DND-41 (cell line): ENCODE data around the gene CD82.

Experiments used
- ATAC-seq: fragments of 200-7000 bp; cut with Tn5 transposase; 3 replicates; pipeline ENCODE4 v1.9.1; 2021; ENCODE audit warnings: low read depth; ENCODE audit not compliant: insufficient read depth
- DNase-seq: peaks from one replicate; pipeline ENCODE4 v3.0.0-alpha.2; 2020
- H2AFZ ChIP-seq: 2 replicates; pipeline ENCODE4 v1.6.0; 2012; ENCODE audit warnings: low read depth, low read length
- H3K27ac ChIP-seq: 2 replicates; pipeline ENCODE4 v1.5.1; 2012; ENCODE audit warnings: low read length, inconsistent platforms
- H3K27me3 ChIP-seq: fragments of 200-600 bp; sonication (generic); 2 replicates; pipeline ENCODE4 v1.6.0; 2012; ENCODE audit warnings: low read length, mild to moderate bottlenecking, inconsistent platforms; ENCODE audit not compliant: insufficient read depth, poor library complexity
- H3K36me3 ChIP-seq: 2 replicates; pipeline ENCODE4 v1.5.1; 2012; ENCODE audit warnings: low read length, inconsistent platforms; ENCODE audit not compliant: insufficient read depth
- H3K4me1 ChIP-seq: 2 replicates; pipeline ENCODE4 v1.5.1; 2012; ENCODE audit warnings: mild to moderate bottlenecking, low read length; ENCODE audit not compliant: insufficient read depth
- H3K4me2 ChIP-seq: 2 replicates; pipeline ENCODE4 v1.6.0; 2012; ENCODE audit warnings: mild to moderate bottlenecking, moderate library complexity, low read length, inconsistent platforms; ENCODE audit not compliant: insufficient read depth
- H3K4me3 ChIP-seq, 2 experiments: fragments of 200-600 bp in 1 of 2; shearing (Covaris generic) in 1 of 2; 2 replicates each; pipeline ENCODE4 v1.5.1; 2012 to 2016; ENCODE audit warnings: inconsistent platforms in 2 of 2, low read length in 2 of 2, mild to moderate bottlenecking in 2 of 2, low read depth in 1 of 2, moderate library complexity in 1 of 2
- H3K79me2 ChIP-seq: 2 replicates; pipeline ENCODE4 v1.6.0; 2012; ENCODE audit warnings: low read length, inconsistent platforms; ENCODE audit not compliant: insufficient read depth
- H3K9ac ChIP-seq: 2 replicates; pipeline ENCODE4 v1.6.0; 2012; ENCODE audit warnings: low read depth, mild to moderate bottlenecking, inconsistent platforms, low read length, moderate library complexity
- H3K9me3 ChIP-seq: 2 replicates; pipeline ENCODE4 v1.5.1; 2012; ENCODE audit warnings: low read length, moderate library complexity, mild to moderate bottlenecking, inconsistent platforms; ENCODE audit not compliant: insufficient read depth, severe bottlenecking
- H4K20me1 ChIP-seq: 2 replicates; pipeline ENCODE4 v1.6.0; 2012; ENCODE audit warnings: low read length; ENCODE audit not compliant: insufficient read depth
- CTCF ChIP-seq: IDR thresholded peaks from 2 replicates; pipeline ENCODE4 v1.5.1; 2012; ENCODE audit warnings: borderline replicate concordance, low read length, moderate library complexity, mild to moderate bottlenecking; ENCODE audit not compliant: poor library complexity, severe bottlenecking; ENCODE audit errors: extremely low read depth
- EZH2 ChIP-seq: IDR thresholded peaks from 3 replicates; pipeline ENCODE4 v1.6.1; 2012; ENCODE audit warnings: borderline replicate concordance, low read depth, mild to moderate bottlenecking, moderate library complexity, low read length, inconsistent platforms; ENCODE audit not compliant: severe bottlenecking

The CD82 gene

GRCh38 chr11:44605068-44605708, 39.7 kb downstream of the CD82 start:
- Histone ChIP-seq H3K4me2 (no peak overlapping the region), H3K9me3 (no peaks in the 10 kb centered on the region), H2AFZ (no peak overlapping the region), H3K79me2 (no peaks in the 10 kb centered on the region), H3K36me3 (peaks cover 98% of the 10 kb centered on the region), H3K27me3 (no peaks in the 10 kb centered on the region), H3K4me3 (no peak overlapping the region), H3K4me1 (no peaks in the 10 kb centered on the region), H4K20me1 (peaks cover 17% of the 10 kb centered on the region; the same call in 1 of the 2 replicates), H3K27ac (no peak overlapping the region), H3K9ac (no peak overlapping the region)
- no peak for DNase-seq
- ATAC-seq: no peak
- no peak for TF ChIP-seq CTCF
- TF ChIP-seq EZH2: no peak

GRCh38 chr11:44605965-44606364, 40.5 kb downstream of the CD82 start:
- Histone ChIP-seq H3K36me3 (peaks cover 95% of the 10 kb centered on the region), H4K20me1 (peaks cover 13% of the 10 kb centered on the region; the same call in 1 of the 2 replicates), H3K4me2 (no peak overlapping the region), H3K4me3 (no peak overlapping the region), H3K27me3 (no peaks in the 10 kb centered on the region), H3K79me2 (no peaks in the 10 kb centered on the region), H2AFZ (no peak overlapping the region), H3K4me1 (no peaks in the 10 kb centered on the region), H3K9me3 (no peaks in the 10 kb centered on the region), H3K9ac (no peak overlapping the region), H3K27ac (no peak overlapping the region)
- TF ChIP-seq EZH2 (no peak), CTCF (no peak)
- no peak for DNase-seq
- ATAC-seq: no peak

- TF ChIP-seq CTCF (no peak), EZH2 (no peak)
- H2AFZ ChIP-seq: no peak overlapping the region
- peaks cover 18% of the 10 kb centered on the region for H4K20me1 ChIP-seq
- no peaks in the 10 kb centered on the region for H3K79me2 ChIP-seq
- no peak overlapping the region for H3K27ac ChIP-seq
- H3K36me3 ChIP-seq: peaks cover 95% of the 10 kb centered on the region
- no peaks in the 10 kb centered on the region for H3K9me3 ChIP-seq
- H3K9ac ChIP-seq: no peak overlapping the region
- no peak overlapping the region for H3K4me2 ChIP-seq
- ATAC-seq: no peak
- no peak overlapping the region for H3K4me3 ChIP-seq
- H3K27me3 ChIP-seq: no peaks in the 10 kb centered on the region
- H3K4me1 ChIP-seq: no peaks in the 10 kb centered on the region
- no peak for DNase-seq
Observed at GRCh38 chr11:44606472-44606871, 41.0 kb downstream of the CD82 start.
